ENCODE results near the gene PIKFYVE. TPM values are rescaled to one million over a fixed set of nuclear protein-coding genes. Genes with fewer than 3 reads are reported as not detected.

The PIKFYVE gene
- total and polyA plus RNA-seq, 10 of the 15 experiments (the other 5 are each of a cell fraction or from before 2014, with no cell fraction given): 5.2 to 41.7 (median 19.6) TPM

GRCh38 chr2:208265801-208266552 lies at the start of gene PIKFYVE (continued):
- TF ChIP-seq, protein P1, sequence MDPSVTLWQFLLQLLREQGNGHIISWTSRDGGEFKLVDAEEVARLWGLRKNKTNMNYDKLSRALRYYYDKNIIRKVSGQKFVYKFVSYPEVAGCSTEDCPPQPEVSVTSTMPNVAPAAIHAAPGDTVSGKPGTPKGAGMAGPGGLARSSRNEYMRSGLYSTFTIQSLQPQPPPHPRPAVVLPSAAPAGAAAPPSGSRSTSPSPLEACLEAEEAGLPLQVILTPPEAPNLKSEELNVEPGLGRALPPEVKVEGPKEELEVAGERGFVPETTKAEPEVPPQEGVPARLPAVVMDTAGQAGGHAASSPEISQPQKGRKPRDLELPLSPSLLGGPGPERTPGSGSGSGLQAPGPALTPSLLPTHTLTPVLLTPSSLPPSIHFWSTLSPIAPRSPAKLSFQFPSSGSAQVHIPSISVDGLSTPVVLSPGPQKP (IDR thresholded peaks at IDR 0.05; ENCODE audit: low read depth, low read length): peak; percentile 61
- TF ChIP-seq TARDBP (IDR thresholded peaks at IDR 0.05; ENCODE audit: borderline replicate concordance): no peak
- TF ChIP-seq ZNF274 (IDR thresholded peaks at IDR 0.05; ENCODE audit: insufficient read depth, insufficient read length): no peak
- TF ChIP-seq MAX (IDR thresholded peaks at IDR 0.05; ENCODE audit: low read depth, low read length): peak; percentile 55; the same call in 1 of the 2 replicates
- TF ChIP-seq PBX3 (IDR thresholded peaks at IDR 0.05; ENCODE audit: insufficient replicate concordance, low read depth, low read length): peak; percentile 58
- TF ChIP-seq E2F4 (IDR thresholded peaks at IDR 0.05; ENCODE audit: low read depth, low read length): no peak
- TF ChIP-seq USF1 (IDR thresholded peaks at IDR 0.05; ENCODE audit: borderline replicate concordance, extremely low read length, insufficient read depth, low read depth, low read length): peak; percentile 61
- no peak for TF ChIP-seq HDAC6 (IDR thresholded peaks at IDR 0.05; ENCODE audit: unreplicated experiment)
- TF ChIP-seq ZNF384 (IDR thresholded peaks at IDR 0.05; ENCODE audit: borderline replicate concordance, low read depth, low read length): no peak
- no peak for TF ChIP-seq WRNIP1 (IDR thresholded peaks at IDR 0.05; ENCODE audit: borderline replicate concordance, low read depth, low read length)
- TF ChIP-seq, protein P2, sequence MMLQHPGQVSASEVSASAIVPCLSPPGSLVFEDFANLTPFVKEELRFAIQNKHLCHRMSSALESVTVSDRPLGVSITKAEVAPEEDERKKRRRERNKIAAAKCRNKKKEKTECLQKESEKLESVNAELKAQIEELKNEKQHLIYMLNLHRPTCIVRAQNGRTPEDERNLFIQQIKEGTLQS (IDR thresholded peaks at IDR 0.05; ENCODE audit: borderline replicate concordance, extremely low read depth, low read depth, low read length): no peak
- TF ChIP-seq, protein P3, sequence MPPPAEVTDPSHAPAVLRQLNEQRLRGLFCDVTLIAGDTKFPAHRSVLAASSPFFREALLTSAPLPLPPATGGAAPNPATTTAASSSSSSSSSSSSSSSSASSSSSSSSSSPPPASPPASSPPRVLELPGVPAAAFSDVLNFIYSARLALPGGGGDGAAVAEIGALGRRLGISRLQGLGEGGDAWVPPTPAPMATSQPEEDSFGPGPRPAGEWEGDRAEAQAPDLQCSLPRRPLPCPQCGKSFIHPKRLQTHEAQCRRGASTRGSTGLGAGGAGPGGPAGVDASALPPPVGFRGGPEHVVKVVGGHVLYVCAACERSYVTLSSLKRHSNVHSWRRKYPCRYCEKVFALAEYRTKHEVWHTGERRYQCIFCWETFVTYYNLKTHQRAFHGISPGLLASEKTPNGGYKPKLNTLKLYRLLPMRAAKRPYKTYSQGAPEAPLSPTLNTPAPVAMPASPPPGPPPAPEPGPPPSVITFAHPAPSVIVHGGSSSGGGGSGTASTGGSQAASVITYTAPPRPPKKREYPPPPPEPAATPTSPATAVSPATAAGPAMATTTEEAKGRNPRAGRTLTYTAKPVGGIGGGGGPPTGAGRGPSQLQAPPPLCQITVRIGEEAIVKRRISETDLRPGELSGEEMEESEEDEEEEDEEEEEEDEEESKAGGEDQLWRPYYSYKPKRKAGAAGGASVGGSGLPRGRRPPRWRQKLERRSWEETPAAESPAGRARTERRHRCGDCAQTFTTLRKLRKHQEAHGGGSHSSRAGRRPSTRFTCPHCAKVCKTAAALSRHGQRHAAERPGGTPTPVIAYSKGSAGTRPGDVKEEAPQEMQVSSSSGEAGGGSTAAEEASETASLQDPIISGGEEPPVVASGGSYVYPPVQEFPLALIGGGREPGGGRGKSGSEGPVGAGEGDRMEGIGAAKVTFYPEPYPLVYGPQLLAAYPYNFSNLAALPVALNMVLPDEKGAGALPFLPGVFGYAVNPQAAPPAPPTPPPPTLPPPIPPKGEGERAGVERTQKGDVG (CRISPR knock-in tag; IDR thresholded peaks at IDR 0.05): no peak
- TF ChIP-seq, protein P4, sequence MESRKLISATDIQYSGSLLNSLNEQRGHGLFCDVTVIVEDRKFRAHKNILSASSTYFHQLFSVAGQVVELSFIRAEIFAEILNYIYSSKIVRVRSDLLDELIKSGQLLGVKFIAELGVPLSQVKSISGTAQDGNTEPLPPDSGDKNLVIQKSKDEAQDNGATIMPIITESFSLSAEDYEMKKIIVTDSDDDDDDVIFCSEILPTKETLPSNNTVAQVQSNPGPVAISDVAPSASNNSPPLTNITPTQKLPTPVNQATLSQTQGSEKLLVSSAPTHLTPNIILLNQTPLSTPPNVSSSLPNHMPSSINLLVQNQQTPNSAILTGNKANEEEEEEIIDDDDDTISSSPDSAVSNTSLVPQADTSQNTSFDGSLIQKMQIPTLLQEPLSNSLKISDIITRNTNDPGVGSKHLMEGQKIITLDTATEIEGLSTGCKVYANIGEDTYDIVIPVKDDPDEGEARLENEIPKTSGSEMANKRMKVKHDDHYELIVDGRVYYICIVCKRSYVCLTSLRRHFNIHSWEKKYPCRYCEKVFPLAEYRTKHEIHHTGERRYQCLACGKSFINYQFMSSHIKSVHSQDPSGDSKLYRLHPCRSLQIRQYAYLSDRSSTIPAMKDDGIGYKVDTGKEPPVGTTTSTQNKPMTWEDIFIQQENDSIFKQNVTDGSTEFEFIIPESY (IDR thresholded peaks at IDR 0.05): no peak
- TF ChIP-seq ASH2L (IDR thresholded peaks at IDR 0.05; ENCODE audit: borderline replicate concordance, low read depth): no peak
- peak; percentile 51 for TF ChIP-seq RELA (IDR thresholded peaks at IDR 0.05; ENCODE audit: borderline replicate concordance, partially characterized antibody)
- no peak for TF ChIP-seq STAT1 (conservative IDR thresholded peaks at IDR 0.05)
- peak; percentile 78 for TF ChIP-seq PML (IDR thresholded peaks at IDR 0.05; ENCODE audit: low read length)
- 0 out of 2 replicates have a peak, but pooled peaks have one; percentile 34 for TF ChIP-seq SMARCA5 (IDR thresholded peaks at IDR 0.05)

Data from GM12878 (cell line).